K562 (cell line): Measurements from ENCODE around the gene PIH1D1. TPM values are rescaled to one million over a fixed set of nuclear protein-coding genes. Genes with fewer than 3 reads are reported as not detected.

Experiments
- ASH1L ChIP-seq: fragments of 450-650 bp; IDR thresholded peaks from 2 replicates; pipeline ENCODE4 v1.6.1; 2018; ENCODE audit warnings: borderline replicate concordance, mild to moderate bottlenecking, low read depth; ENCODE audit not compliant: partially characterized antibody
- BHLHE40 ChIP-seq: IDR thresholded peaks from 2 replicates; pipeline ENCODE4 v1.6.1; 2011; ENCODE audit warnings: low read length, improper control_type of control experiment
- CREB3L1 ChIP-seq: fragments of 450-650 bp; IDR thresholded peaks from 2 replicates; pipeline ENCODE4 v1.6.1; 2014; ENCODE audit warnings: low read depth, mild to moderate bottlenecking, moderate library complexity, borderline replicate concordance
- DMBX1 ChIP-seq: fragments of 250-450 bp; sonication (Bioruptor Pico); IDR thresholded peaks from 2 replicates; pipeline ENCODE4 v1.8.0; 2022; ENCODE audit warnings: inconsistent platforms, mild to moderate bottlenecking, moderate library complexity, borderline replicate concordance
- EWSR1 ChIP-seq: fragments of 450-650 bp; IDR thresholded peaks from 2 replicates; pipeline ENCODE4 v1.6.1; 2018; ENCODE audit warnings: borderline replicate concordance, mild to moderate bottlenecking, low read depth, moderate library complexity; ENCODE audit not compliant: partially characterized antibody
- HINFP ChIP-seq: fragments of 450-650 bp; conservative IDR thresholded peaks from 2 replicates; pipeline ENCODE4 v1.6.1; 2016; ENCODE audit warnings: missing genetic modification characterization, low read depth, mild to moderate bottlenecking, control low read depth, missing compliant biosample characterization
- HSF4 ChIP-seq: fragments of 250-450 bp; sonication (Bioruptor Pico); IDR thresholded peaks from 2 replicates; pipeline ENCODE4 v2.1.2; 2022; ENCODE audit warnings: mild to moderate bottlenecking, moderate library complexity, borderline replicate concordance
- MEIS2 ChIP-seq: fragments of 450-650 bp; IDR thresholded peaks from 2 replicates; pipeline ENCODE4 v1.6.1; 2014; ENCODE audit warnings: mild to moderate bottlenecking; ENCODE audit not compliant: partially characterized antibody
- MLX ChIP-seq, 2 experiments: fragments of 450-650 bp in 1 of 2; sonication (generic) in 1 of 2; formaldehyde crosslinking; conservative IDR thresholded peaks; 2 replicates each; pipeline versions ENCODE4 v1.4.0 to v1.8.1; 2020 to 2022; ENCODE audit warnings: mild to moderate bottlenecking in 1 of 2, missing genetic modification reagents in 1 of 2
- NCOA6 ChIP-seq: fragments of 450-650 bp; IDR thresholded peaks from 2 replicates; pipeline ENCODE4 v1.6.1; 2017; ENCODE audit warnings: mild to moderate bottlenecking
- NKRF ChIP-seq: fragments of 450-650 bp; IDR thresholded peaks from 2 replicates; pipeline ENCODE4 v1.6.1; 2016; ENCODE audit warnings: borderline replicate concordance
- SMAD4 ChIP-seq: fragments of 250-450 bp; sonication (Bioruptor Pico); conservative IDR thresholded peaks from 2 replicates; pipeline ENCODE4 v1.8.0; 2021; ENCODE audit warnings: inconsistent platforms, mild to moderate bottlenecking, moderate library complexity
- ZBTB34 ChIP-seq: fragments of 250-450 bp; sonication (Bioruptor Pico); IDR thresholded peaks from 2 replicates; pipeline ENCODE4 v1.8.0; 2021; ENCODE audit warnings: mild to moderate bottlenecking, moderate library complexity
- ZNF146 ChIP-seq: IDR thresholded peaks from one replicate; pipeline ENCODE4 v1.6.1; 2018; ENCODE audit warnings: missing compliant biosample characterization; ENCODE audit not compliant: unreplicated experiment
- ZNF212 ChIP-seq: fragments of 450-650 bp; formaldehyde crosslinking; IDR thresholded peaks from 2 replicates; pipeline ENCODE4 v1.4.0; 2020; ENCODE audit warnings: mild to moderate bottlenecking
- ZNF444 ChIP-seq: fragments of 250-450 bp; sonication (Bioruptor Pico); IDR thresholded peaks from 2 replicates; pipeline ENCODE4 v1.4.0; 2020; ENCODE audit warnings: mild to moderate bottlenecking, moderate library complexity
- ZNF586 ChIP-seq: fragments of 450-650 bp; formaldehyde crosslinking; conservative IDR thresholded peaks from 2 replicates; pipeline ENCODE4 v1.4.0; 2020; ENCODE audit warnings: mild to moderate bottlenecking, moderate library complexity
- polyA plus RNA-seq, 8 experiments: library from polyadenylated mRNA; depleted of rRNA in 4 of 8; stranded (reverse) in 5 of 8; unstranded in 3 of 8; fragments of >200 nt; fragmentation: Nextera tagmentation in 2 of 8; fragmentation: Illumina TruSeq in 1 of 8; extraction: Ambion mirVana in 2 of 8; extraction: Trizol in 1 of 8; gene quantifications; 2 replicates each; pipeline versions ENCODE4 v1.2.1 to v1.2.3, GENCODE V29; 2011 to 2014; ENCODE audit warnings: inconsistent platforms in 1 of 8, missing spikeins in 1 of 8
- total RNA-seq, 7 experiments: library from RNA; depleted of rRNA in 6 of 7; stranded (reverse); fragments of >200 nt in 6 of 7; fragmentation: Illumina TruSeq in 2 of 7; extraction: Trizol in 2 of 7; gene quantifications; 2 replicates each; pipeline versions ENCODE4 v1.2.1 to v1.2.3, GENCODE V29; 2011 to 2021; ENCODE audit warnings: low replicate concordance in 1 of 7

The PIH1D1 gene
- total and polyA plus RNA-seq, 9 of the 15 experiments (the other 6 are each of a cell fraction or from before 2014, with no cell fraction given): 26.5 to 224 (median 137) TPM

- TF ChIP-seq ZBTB34 (no peak), ZNF212 (CRISPR knock-in tag) (no peak), HSF4 (CRISPR knock-in tag) (no peak), ZNF146 (no peak), BHLHE40 (peak; percentile 92), DMBX1 (CRISPR knock-in tag) (no peak), NKRF (peak; percentile 91), EWSR1 (no peak), ASH1L (no peak), SMAD4 (no peak), ZNF586 (CRISPR knock-in tag) (no peak), ZNF444 (no peak), CREB3L1 (peak; percentile 49; the same call in 1 of the 2 replicates), MLX (CRISPR knock-in tag; conservative IDR thresholded peaks at IDR 0.05) (no peak), HINFP (tag) (no peak), NCOA6 (no peak), MEIS2 (no peak)
These were observed 45.6 kb upstream of the PIH1D1 start (continued) for GRCh38 chr19:49497047-49497788.
